Measurements from ENCODE around the gene TRAPPC2L.

The TRAPPC2L gene

DNA sequence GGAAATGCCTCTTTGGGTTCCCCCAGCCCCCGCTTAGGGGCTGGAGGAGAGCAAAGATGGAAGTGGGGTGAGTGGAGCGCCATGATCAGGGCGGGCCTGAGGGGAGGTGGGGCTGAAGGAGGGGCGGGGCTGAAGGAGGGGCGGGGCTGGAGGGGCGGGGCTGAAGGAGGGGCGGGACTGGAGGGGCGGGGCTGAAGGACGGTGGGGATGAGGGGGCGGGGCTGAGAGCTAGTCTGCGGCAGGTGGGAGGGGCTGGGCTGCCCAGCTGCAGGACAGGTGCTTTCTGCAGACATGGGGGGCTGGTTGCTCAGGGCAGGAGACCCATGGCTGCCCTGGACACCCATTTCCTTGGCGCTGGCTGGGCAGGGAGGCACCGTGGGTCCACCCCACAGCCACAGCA, 48.6 kb downstream of the TRAPPC2L start:
- H3K4me3 ChIP-seq (replicated peaks; ENCODE audit: insufficient read depth, low read length): no peak overlapping the region
- no peak for DNase-seq (ENCODE audit: low read depth in 1 of 2, low spot score in 1 of 2)

DNA sequence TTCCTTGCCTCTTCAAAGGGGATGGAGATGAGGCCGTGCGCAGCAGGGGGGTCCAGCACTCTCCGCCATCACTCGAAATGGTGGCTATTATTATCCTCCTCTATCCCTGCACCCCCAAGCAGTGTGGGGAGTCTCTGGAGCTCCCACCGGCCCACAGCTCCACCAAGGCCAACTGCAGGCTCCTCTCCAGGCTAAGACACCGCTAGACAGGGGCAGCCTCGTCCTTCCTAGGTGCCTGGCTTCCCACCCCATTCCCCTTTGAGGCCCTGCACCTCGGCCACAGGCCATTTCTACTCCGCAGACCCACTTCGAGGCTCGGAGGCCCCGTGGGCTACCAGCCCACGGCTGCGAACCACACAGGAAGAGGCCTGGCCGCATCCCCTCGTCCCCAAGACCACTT, 49.1 kb downstream of the TRAPPC2L start:
- Histone ChIP-seq H3K27ac (replicated peaks) (no peak overlapping the region), H3K27me3 (ENCODE audit: insufficient read depth, poor library complexity, severe bottlenecking) (no peaks in the 10 kb centered on the region), H3K4me3 (replicated peaks; ENCODE audit: insufficient read depth, low read length) (no peak overlapping the region)
- no peak for TF ChIP-seq POLR2AphosphoS5 (IDR thresholded peaks at IDR 0.05; ENCODE audit: low read depth)
- TF ChIP-seq, protein P1, sequence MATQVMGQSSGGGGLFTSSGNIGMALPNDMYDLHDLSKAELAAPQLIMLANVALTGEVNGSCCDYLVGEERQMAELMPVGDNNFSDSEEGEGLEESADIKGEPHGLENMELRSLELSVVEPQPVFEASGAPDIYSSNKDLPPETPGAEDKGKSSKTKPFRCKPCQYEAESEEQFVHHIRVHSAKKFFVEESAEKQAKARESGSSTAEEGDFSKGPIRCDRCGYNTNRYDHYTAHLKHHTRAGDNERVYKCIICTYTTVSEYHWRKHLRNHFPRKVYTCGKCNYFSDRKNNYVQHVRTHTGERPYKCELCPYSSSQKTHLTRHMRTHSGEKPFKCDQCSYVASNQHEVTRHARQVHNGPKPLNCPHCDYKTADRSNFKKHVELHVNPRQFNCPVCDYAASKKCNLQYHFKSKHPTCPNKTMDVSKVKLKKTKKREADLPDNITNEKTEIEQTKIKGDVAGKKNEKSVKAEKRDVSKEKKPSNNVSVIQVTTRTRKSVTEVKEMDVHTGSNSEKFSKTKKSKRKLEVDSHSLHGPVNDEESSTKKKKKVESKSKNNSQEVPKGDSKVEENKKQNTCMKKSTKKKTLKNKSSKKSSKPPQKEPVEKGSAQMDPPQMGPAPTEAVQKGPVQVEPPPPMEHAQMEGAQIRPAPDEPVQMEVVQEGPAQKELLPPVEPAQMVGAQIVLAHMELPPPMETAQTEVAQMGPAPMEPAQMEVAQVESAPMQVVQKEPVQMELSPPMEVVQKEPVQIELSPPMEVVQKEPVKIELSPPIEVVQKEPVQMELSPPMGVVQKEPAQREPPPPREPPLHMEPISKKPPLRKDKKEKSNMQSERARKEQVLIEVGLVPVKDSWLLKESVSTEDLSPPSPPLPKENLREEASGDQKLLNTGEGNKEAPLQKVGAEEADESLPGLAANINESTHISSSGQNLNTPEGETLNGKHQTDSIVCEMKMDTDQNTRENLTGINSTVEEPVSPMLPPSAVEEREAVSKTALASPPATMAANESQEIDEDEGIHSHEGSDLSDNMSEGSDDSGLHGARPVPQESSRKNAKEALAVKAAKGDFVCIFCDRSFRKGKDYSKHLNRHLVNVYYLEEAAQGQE (IDR thresholded peaks at IDR 0.05; ENCODE audit: insufficient replicate concordance, low read depth): no peak
- no peak for DNase-seq (ENCODE audit: low read depth in 1 of 2, low spot score in 1 of 2)

More for the DNA sequence above, 48.6 kb downstream of the TRAPPC2L start:
- Histone ChIP-seq H3K27ac (replicated peaks) (no peak overlapping the region), H3K27me3 (ENCODE audit: insufficient read depth, poor library complexity, severe bottlenecking) (no peaks in the 10 kb centered on the region)
- no peak for TF ChIP-seq POLR2AphosphoS5 (IDR thresholded peaks at IDR 0.05; ENCODE audit: low read depth)
- no peak for TF ChIP-seq GABPA (IDR thresholded peaks at IDR 0.05; ENCODE audit: low read depth)
- TF ChIP-seq, protein P2, sequence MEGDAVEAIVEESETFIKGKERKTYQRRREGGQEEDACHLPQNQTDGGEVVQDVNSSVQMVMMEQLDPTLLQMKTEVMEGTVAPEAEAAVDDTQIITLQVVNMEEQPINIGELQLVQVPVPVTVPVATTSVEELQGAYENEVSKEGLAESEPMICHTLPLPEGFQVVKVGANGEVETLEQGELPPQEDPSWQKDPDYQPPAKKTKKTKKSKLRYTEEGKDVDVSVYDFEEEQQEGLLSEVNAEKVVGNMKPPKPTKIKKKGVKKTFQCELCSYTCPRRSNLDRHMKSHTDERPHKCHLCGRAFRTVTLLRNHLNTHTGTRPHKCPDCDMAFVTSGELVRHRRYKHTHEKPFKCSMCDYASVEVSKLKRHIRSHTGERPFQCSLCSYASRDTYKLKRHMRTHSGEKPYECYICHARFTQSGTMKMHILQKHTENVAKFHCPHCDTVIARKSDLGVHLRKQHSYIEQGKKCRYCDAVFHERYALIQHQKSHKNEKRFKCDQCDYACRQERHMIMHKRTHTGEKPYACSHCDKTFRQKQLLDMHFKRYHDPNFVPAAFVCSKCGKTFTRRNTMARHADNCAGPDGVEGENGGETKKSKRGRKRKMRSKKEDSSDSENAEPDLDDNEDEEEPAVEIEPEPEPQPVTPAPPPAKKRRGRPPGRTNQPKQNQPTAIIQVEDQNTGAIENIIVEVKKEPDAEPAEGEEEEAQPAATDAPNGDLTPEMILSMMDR (IDR thresholded peaks at IDR 0.05; ENCODE audit: insufficient read depth, low read length): no peak
- no peak for TF ChIP-seq SPI1 (IDR thresholded peaks at IDR 0.05; ENCODE audit: borderline replicate concordance, low read depth)

DNA sequence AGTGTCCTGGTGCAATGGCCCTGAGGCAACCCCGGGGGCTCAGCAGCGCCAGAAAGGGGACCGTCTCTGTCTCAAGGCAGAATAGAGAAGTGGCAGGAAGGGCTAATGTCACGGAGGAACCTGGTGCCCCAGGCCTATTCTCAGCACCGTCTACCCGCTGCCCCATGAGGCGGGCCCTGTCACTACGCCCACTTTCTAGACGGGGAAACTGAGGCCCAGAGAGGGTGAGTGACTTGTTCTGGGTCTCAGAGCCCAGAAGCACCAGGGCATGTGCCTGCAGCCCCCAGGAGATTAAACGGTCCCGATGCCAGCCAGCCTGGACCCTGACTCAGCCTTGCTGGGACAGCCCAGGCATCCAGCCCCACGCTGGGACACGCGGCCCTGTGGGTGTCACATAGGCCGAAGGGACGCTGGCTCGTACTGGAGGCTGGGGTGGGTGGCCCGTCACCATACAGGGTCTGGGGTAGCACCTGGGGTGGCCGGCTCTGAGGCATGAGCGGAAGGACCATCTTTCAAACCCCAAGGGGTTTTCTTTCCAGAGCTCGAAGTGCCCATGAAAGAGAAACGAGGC, 49.7 kb downstream of the TRAPPC2L start:
- DNase-seq (ENCODE audit: low read depth in 1 of 2, low spot score in 1 of 2): no peak
- no peak overlapping the region for H3K4me3 ChIP-seq (replicated peaks; ENCODE audit: insufficient read depth, low read length)
- H3K27me3 ChIP-seq (ENCODE audit: insufficient read depth, poor library complexity, severe bottlenecking): no peaks in the 10 kb centered on the region
- TF ChIP-seq SPI1 (IDR thresholded peaks at IDR 0.05; ENCODE audit: borderline replicate concordance, low read depth) (peak; percentile 39; the same call in 1 of the 2 replicates), POLR2AphosphoS5 (IDR thresholded peaks at IDR 0.05; ENCODE audit: low read depth) (no peak)
- H3K27ac ChIP-seq (replicated peaks): no peak overlapping the region

DNA sequence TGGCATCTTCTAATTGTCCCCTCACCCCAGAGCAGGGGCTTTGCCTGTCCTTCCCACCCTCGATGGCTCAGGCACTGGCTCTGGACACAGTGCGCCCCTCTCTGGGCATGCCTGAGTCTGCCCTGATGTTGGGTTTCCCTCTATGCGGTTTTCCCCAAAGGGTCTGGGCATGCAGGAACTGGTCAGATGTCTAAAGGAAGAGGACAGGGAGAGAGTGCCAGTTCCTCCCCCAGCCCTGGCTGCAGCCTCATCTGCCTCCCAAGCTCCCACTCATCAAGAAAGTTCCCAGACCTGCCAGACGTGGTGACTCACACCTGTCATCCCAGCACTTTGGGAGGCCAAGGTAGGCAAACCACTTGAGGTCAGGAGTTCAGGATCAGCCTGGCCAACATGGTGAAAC, 50.8 kb downstream of the TRAPPC2L start:
- H3K27ac ChIP-seq (replicated peaks): no peak overlapping the region
- TF ChIP-seq SPI1 (IDR thresholded peaks at IDR 0.05; ENCODE audit: borderline replicate concordance, low read depth) (no peak), POLR2AphosphoS5 (IDR thresholded peaks at IDR 0.05; ENCODE audit: low read depth) (no peak), GABPA (IDR thresholded peaks at IDR 0.05; ENCODE audit: low read depth) (no peak)
- TF ChIP-seq, protein P1 (IDR thresholded peaks at IDR 0.05; ENCODE audit: insufficient replicate concordance, low read depth): no peak
- TF ChIP-seq, protein P2 (IDR thresholded peaks at IDR 0.05; ENCODE audit: insufficient read depth, low read length): no peak
- DNase-seq (ENCODE audit: low read depth in 1 of 2, low spot score in 1 of 2): no peak
- no peaks in the 10 kb centered on the region for H3K27me3 ChIP-seq (ENCODE audit: insufficient read depth, poor library complexity, severe bottlenecking)
- no peak overlapping the region for H3K4me3 ChIP-seq (replicated peaks; ENCODE audit: insufficient read depth, low read length)

DNA sequence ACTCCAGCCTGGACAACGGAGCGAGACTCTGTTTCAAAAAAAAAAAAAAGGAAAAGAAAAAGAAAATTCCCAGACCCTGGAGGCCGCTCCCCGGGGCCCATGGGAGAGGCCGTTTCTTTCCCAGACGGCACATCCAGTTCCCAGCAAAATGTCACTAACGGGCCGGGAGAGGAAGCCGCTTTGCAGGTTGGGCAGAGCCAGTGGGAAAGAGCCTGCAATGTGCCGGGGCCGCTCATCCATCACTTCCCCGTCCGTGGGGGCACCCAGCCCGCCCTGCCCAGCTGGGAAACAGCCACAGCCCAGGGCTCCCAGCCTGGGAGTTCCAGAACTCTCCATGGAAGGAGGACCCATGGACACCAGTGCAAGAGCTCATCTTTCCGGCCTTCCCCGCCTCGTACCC, 51.4 kb downstream of the TRAPPC2L start:
- no peak overlapping the region for H3K27ac ChIP-seq (replicated peaks)
- TF ChIP-seq, protein P1 (IDR thresholded peaks at IDR 0.05; ENCODE audit: insufficient replicate concordance, low read depth): no peak
- TF ChIP-seq SPI1 (IDR thresholded peaks at IDR 0.05; ENCODE audit: borderline replicate concordance, low read depth) (no peak), GABPA (IDR thresholded peaks at IDR 0.05; ENCODE audit: low read depth) (no peak), POLR2AphosphoS5 (IDR thresholded peaks at IDR 0.05; ENCODE audit: low read depth) (no peak)
- TF ChIP-seq, protein P2 (IDR thresholded peaks at IDR 0.05; ENCODE audit: insufficient read depth, low read length): no peak

More for the DNA sequence above, 51.4 kb downstream of the TRAPPC2L start:
- Histone ChIP-seq H3K4me3 (replicated peaks; ENCODE audit: insufficient read depth, low read length) (no peak overlapping the region), H3K27me3 (ENCODE audit: insufficient read depth, poor library complexity, severe bottlenecking) (no peaks in the 10 kb centered on the region)
- no peak for DNase-seq (ENCODE audit: low read depth in 1 of 2, low spot score in 1 of 2)

Data from HL-60 (cell line).